T-cell (primary cell): ENCODE results near the gene BSG. TPM values are rescaled to one million over a fixed set of nuclear protein-coding genes. Genes with fewer than 3 reads are reported as not detected.
"Not testable (repeated sequence)": the region's sequence is repeated elsewhere in the genome, so short reads cannot be mapped to it uniquely, and the experiment has no call there.

Experiments
- ATAC-seq, 4 experiments: fragments of 200-7000 bp in 3 of 4; fragments of 150-1000 bp in 1 of 4; cut with Tn5 transposase; replicated peaks in 1 of 4; 1 replicate in 3 of 4; 2 replicates in 1 of 4; pipeline ENCODE4 v1.10.0; 2021; ENCODE audit warnings: moderate library complexity in 3 of 4, mild to moderate bottlenecking in 2 of 4, moderate number of reproducible peaks in 1 of 4
- CTCF ChIA-PET, 2 donors: fragments of 300-600 bp; sonication (Branson Sonifier 250); formaldehyde crosslinking; loops; one replicate each; lab custom pipeline; 2022; ENCODE audit warnings: antibody characterized with exemption in 2 of 2; lab: Charles Lee
- POLR2A ChIA-PET, 2 donors: fragments of 300-600 bp; sonication (Branson Sonifier 250); formaldehyde crosslinking; loops; one replicate each; lab custom pipeline; 2022; ENCODE audit warnings: antibody characterized with exemption in 2 of 2; lab: Charles Lee
- DNase-seq, 35 experiments: peaks; one replicate each; pipeline versions ENCODE4 v3.0.0 to v3.0.0-alpha.2; 2013 to 2023
- H3K27ac ChIP-seq: one replicate; pipeline ENCODE4 v1.5.1; 2013; ENCODE audit warnings: low read length
- H3K27me3 ChIP-seq, 2 experiments: replicated peaks in 1 of 2; 1 replicate in 1 of 2; 2 replicates in 1 of 2; pipeline versions ENCODE4 v1.6.1 to v1.7.0; 2013; ENCODE audit warnings: low read length in 1 of 2, mixed read lengths in 1 of 2; ENCODE audit not compliant: control insufficient read depth in 2 of 2, insufficient read depth in 2 of 2; ENCODE audit errors: extremely low read depth in 1 of 2
- H3K36me3 ChIP-seq, 2 donors: 1 replicate in 1 of 2; 2 replicates in 1 of 2; pipeline versions ENCODE4 v1.6.1 to v1.7.0; 2013; ENCODE audit warnings: low read length in 1 of 2; ENCODE audit not compliant: control insufficient read depth in 2 of 2, insufficient read depth in 1 of 2; ENCODE audit errors: extremely low read depth in 1 of 2
- H3K4me1 ChIP-seq, 2 experiments: 1 replicate in 1 of 2; 2 replicates in 1 of 2; pipeline versions ENCODE4 v1.6.1 to v1.7.0; 2013; ENCODE audit warnings: low read length in 2 of 2, mixed read lengths in 1 of 2; ENCODE audit not compliant: insufficient read depth in 2 of 2, control insufficient read depth in 1 of 2; ENCODE audit errors: extremely low read depth in 1 of 2
- H3K4me3 ChIP-seq, 2 donors: 1 replicate in 1 of 2; 2 replicates in 1 of 2; pipeline versions ENCODE4 v1.5.1 to v1.7.0; 2013; ENCODE audit warnings: mild to moderate bottlenecking in 2 of 2, low read length in 1 of 2, moderate library complexity in 1 of 2; ENCODE audit not compliant: control insufficient read depth in 1 of 2; ENCODE audit errors: extremely low read depth in 1 of 2
- H3K9me3 ChIP-seq: 2 replicates; pipeline ENCODE4 v1.7.0; 2013
- H3K27ac Mint-ChIP-seq, 2 donors: one replicate each; pipeline ENCODE4 v1.8.0; 2020 to 2021; ENCODE audit warnings: mild to moderate bottlenecking in 2 of 2, mixed read lengths in 2 of 2
- H3K27me3 Mint-ChIP-seq, 2 donors: one replicate each; pipeline ENCODE4 v1.8.0; 2021 to 2022; ENCODE audit warnings: mixed read lengths in 2 of 2
- H3K36me3 Mint-ChIP-seq: one replicate; pipeline ENCODE4 v1.8.0; 2021; ENCODE audit warnings: mixed read lengths
- H3K4me1 Mint-ChIP-seq, 3 donors: one replicate each; pipeline ENCODE4 v1.8.0; 2020 to 2022; ENCODE audit warnings: mixed read lengths in 3 of 3, mild to moderate bottlenecking in 1 of 3
- H3K4me3 Mint-ChIP-seq, 3 donors: one replicate each; pipeline ENCODE4 v1.8.0; 2020 to 2022; ENCODE audit warnings: mild to moderate bottlenecking in 3 of 3, mixed read lengths in 3 of 3, moderate library complexity in 3 of 3
- H3K9me3 Mint-ChIP-seq, 3 donors: one replicate each; pipeline ENCODE4 v1.8.0; 2020 to 2022; ENCODE audit warnings: mixed read lengths in 3 of 3
- WGBS: methylation state at CpG from one replicate; pipeline ENCODE4 v1.1.5; 2013; ENCODE audit warnings: missing lambda C conversion rate; ENCODE audit not compliant: insufficient coverage; 5-methylcytosine and 5-hydroxymethylcytosine counted together
- total RNA-seq, 35 experiments: library from RNA in 6 of 35; stranded (reverse) in 6 of 35; fragments of 120-200 nt in 1 of 35; gene quantifications; one replicate each; pipeline versions ENCODE4 v1.2.1 to v1.2.4 and lab custom pipeline; 2013 to 2026

Gene BSG
- total RNA-seq, 5 donors from 2014 or later (not counting 1 experiment from before 2014, with no cell fraction given) = 89.3 to 165 (median 152) TPM

DNA sequence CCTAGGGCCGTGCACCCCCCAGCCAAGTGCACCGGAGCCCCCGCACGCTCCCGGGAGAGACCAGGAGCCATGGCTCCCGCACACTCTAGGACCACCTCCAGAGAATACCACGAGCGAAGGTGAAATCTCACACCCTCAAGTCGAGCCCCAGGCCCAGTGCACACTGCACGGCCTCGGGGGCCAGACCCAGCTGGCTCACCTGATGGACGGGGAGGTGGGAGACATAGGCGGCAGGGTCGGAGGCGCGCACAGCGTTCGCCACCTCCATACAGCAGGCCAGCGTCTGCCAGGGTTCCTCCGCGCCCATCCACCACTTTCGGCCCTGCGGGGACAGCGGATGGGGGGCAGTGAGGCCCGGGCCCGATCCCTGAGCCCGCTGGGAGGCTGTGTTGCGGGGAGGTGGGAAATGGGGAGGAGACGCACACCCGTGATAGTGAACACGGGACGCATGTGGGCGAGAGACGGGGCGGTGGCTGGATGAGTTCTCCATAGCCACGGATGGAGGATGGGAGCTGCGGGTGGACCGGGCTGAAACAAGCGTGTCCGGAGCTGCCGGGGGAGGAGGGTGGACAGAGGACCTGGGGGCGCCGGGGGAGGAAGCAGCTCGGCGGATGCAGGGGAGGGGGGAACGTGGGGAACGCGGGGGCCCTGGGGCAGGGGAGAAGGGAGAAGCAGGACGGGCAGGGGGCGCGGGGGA lies 47.9 kb downstream of the BSG start:
- ChIA-PET POLR2A (no interaction called here), CTCF (no interaction called here)
- H3K27ac ChIP-seq = no peak overlapping the region
- DNase-seq (no peak), ATAC-seq (no peak)
- no peaks in the 10 kb centered on the region for H3K9me3 Mint-ChIP-seq
- peaks cover 15 to 54% of the 10 kb centered on the region in 2 donors for H3K36me3 ChIP-seq
- H3K4me1 Mint-ChIP-seq = peaks cover 0 to 4% (median 4%) of the 10 kb centered on the region in 3 donors
- no peaks in the 10 kb centered on the region for H3K9me3 ChIP-seq
- peaks cover 14% of the 10 kb centered on the region for H3K36me3 Mint-ChIP-seq
- H3K4me1 ChIP-seq = peaks cover 0 to 4% of the 10 kb centered on the region in 2 experiments
- H3K27me3 Mint-ChIP-seq = no peaks in the 10 kb centered on the region
- H3K27ac Mint-ChIP-seq = no peak overlapping the region
- no peaks in the 10 kb centered on the region for H3K27me3 ChIP-seq
- H3K4me3 Mint-ChIP-seq = no peak overlapping the region
- H3K4me3 ChIP-seq = no peak overlapping the region
- 95% methylated on average over 26 of the region's 51 CpGs for WGBS

DNA sequence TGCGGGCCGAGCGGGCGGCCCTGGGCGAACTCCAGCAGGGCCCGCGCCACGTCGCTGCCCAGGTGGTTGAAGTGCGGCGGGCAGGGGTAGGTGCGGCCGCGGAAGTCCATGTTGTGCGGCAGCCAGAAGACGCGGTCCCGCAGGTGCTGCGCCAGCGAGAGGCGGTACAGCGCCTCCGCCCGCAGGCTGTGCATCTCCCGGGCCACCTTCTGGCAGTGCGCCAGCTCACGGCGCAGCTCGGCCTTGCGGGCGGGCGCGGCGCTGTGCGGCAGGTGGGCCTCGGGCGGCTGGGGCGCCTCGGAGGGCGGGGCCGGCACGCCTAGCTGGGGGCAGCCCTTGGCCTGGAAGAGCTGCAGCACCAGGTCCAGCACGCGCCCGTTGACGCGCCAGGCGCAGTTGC lies 48.8 kb downstream of the BSG start:
- peaks cover 15 to 59% of the 10 kb centered on the region in 2 donors for H3K36me3 ChIP-seq
- H3K4me1 Mint-ChIP-seq, POLR2A ChIA-PET, H3K4me3 ChIP-seq, H3K9me3 ChIP-seq, H3K27ac Mint-ChIP-seq, H3K4me3 Mint-ChIP-seq, H3K27me3 Mint-ChIP-seq, CTCF ChIA-PET, H3K27me3 ChIP-seq, DNase-seq, H3K27ac ChIP-seq, H3K9me3 Mint-ChIP-seq, ATAC-seq, H3K4me1 ChIP-seq: not testable (repeated sequence)
- WGBS = 98% methylated on average over 35 of the region's 48 CpGs
- H3K36me3 Mint-ChIP-seq = peaks cover 15% of the 10 kb centered on the region

DNA sequence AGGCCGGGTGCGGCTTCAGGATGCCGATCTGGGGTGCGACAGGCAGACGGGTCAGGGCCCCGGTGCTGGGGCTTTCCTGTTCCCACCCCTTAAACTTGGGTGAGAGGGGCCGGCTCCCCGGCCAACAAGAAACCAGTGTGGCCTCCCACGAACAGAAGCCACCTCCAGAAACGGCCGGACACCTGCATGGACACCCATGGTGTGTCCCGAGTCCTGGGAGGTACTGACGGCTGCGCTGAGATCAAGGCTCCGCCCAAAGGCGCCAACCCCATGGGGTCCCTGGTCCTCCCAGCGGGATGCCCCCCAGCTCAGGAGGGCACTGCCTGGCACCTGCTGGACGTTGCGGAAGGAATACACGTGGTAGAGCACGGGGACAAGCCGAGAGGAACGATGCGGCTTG lies 49.4 kb downstream of the BSG start:
- Mint-ChIP-seq H3K4me1 (peaks cover 0 to under 1% (median under 1%) of the 10 kb centered on the region in 3 donors), H3K36me3 (peaks cover 16% of the 10 kb centered on the region)
- H3K36me3 ChIP-seq = peaks cover 15 to 59% of the 10 kb centered on the region in 2 donors

DNA sequence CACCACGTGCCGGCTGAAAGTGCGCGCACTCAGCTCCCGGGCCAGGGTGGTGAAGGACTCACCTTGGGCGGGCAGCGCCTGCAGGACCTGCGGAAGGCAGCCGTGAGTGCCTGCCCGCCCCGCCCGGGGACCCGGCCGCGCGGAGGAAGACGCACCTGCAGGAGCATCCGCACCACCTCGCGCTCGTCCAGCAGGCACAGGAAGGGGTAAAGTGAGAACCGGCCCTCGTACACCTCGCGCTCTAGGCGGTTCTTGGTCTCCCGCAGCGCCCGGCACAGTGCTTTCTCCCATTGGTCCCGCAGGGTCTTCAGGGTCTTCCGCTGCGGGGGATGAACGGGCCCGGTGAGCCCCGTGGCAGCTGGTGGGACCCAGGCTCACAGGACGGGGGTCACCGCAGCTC lies 50.3 kb downstream of the BSG start:
- ATAC-seq (no peak), DNase-seq (no peak)
- H3K36me3 Mint-ChIP-seq = peaks cover 17% of the 10 kb centered on the region
- peaks cover 0 to 2% (median 2%) of the 10 kb centered on the region in 3 donors for H3K4me1 Mint-ChIP-seq
- POLR2A ChIA-PET = interaction anchor here in 1 of 2 donors (0.6 kb wide), 1 partner anchor 10 kb away, joined by 5 read pairs; no protein-coding TSS in a partner anchor
- Histone ChIP-seq H3K27me3 (no peaks in the 10 kb centered on the region), H3K9me3 (no peaks in the 10 kb centered on the region), H3K4me1 (no peaks in the 10 kb centered on the region), H3K36me3 (peaks cover 15 to 55% of the 10 kb centered on the region in 2 donors), H3K4me3 (no peak overlapping the region), H3K27ac (no peak overlapping the region)
- CTCF ChIA-PET = no interaction called here
- WGBS = 95% methylated on average over 35 of the region's 37 CpGs
- no peaks in the 10 kb centered on the region for H3K9me3 Mint-ChIP-seq
- H3K27me3 Mint-ChIP-seq = no peaks in the 10 kb centered on the region
- H3K4me3 Mint-ChIP-seq = no peak overlapping the region
- H3K27ac Mint-ChIP-seq = no peak overlapping the region

More for the DNA sequence above, 49.4 kb downstream of the BSG start:
- Histone ChIP-seq H3K4me3 (no peak overlapping the region), H3K4me1 (no peaks in the 10 kb centered on the region), H3K27ac (no peak overlapping the region), H3K27me3 (no peaks in the 10 kb centered on the region), H3K9me3 (no peaks in the 10 kb centered on the region)
- Mint-ChIP-seq H3K9me3 (no peaks in the 10 kb centered on the region), H3K27me3 (no peaks in the 10 kb centered on the region), H3K4me3 (no peak overlapping the region), H3K27ac (no peak overlapping the region)
- 94% methylated on average over 24 of the region's 24 CpGs for WGBS
- CTCF ChIA-PET = no interaction called here
- DNase-seq = no peak
- no peak for ATAC-seq
- POLR2A ChIA-PET = no interaction called here

DNA sequence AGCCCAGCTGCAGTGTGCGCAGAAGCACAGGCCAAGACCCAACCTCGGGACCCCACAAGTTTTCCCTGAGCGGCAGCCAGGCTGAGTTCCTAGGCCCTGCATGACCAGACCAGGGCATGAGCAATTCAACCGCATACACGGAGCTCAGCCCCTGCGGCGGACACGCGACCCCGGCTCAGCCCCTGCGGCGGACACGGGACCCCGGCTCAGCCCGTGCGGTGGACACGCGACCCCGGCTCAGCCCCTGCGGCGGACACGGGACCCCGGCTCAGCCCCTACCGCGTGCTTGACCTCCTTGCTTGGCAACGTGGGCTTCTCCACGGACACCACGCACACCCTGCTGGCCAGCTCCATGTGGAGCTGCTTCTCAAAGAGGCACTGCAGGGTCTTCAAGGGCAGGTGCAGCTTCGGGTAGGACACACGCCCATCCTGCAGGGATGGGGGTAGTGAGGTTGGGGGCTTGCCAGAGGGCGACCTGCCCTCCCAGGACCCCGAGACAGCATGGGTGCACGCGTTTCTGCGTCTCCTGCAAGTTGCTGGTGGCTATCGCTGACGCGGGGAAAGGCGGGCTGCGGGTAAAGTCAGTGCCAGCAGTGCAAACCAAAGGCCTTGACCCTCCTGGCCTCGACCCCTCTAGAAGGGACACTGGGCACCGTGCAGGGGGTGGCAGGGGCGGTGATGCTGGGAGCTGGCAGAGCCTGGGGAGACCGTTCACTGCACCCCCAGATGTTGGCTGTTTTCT lies 51.0 kb downstream of the BSG start:
- H3K4me1 Mint-ChIP-seq = peaks cover 0 to 2% (median 2%) of the 10 kb centered on the region in 3 donors

DNA sequence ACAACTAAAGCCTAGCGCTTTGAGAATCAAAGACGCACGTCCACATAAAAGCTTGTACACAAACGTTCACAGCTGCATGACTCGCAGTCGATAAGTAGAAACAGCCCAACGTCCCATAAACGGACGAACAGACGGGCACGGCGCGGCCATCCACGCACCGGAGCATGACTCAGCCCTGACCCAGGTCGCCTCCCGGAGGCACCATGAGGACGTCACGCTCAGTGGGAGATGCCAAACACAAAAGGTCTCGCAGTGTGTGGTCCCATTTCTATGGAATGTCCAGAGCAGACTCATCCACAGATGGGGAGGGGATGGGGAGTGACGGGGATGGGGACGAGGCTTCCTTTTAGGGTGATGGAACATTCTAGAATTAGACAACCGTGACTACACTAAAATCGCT lies 51.6 kb downstream of the BSG start:
- Mint-ChIP-seq H3K27ac (no peak overlapping the region), H3K4me3 (no peak overlapping the region)

More for the DNA sequence above, 51.0 kb downstream of the BSG start:
- CTCF ChIA-PET = no interaction called here
- H3K4me3 Mint-ChIP-seq = no peak overlapping the region
- H3K9me3 Mint-ChIP-seq = no peaks in the 10 kb centered on the region
- 96% methylated on average over 41 of the region's 44 CpGs for WGBS
- H3K27me3 Mint-ChIP-seq = no peaks in the 10 kb centered on the region
- H3K4me3 ChIP-seq = no peak overlapping the region
- no peaks in the 10 kb centered on the region for H3K4me1 ChIP-seq
- H3K27ac Mint-ChIP-seq = no peak overlapping the region
- H3K36me3 Mint-ChIP-seq = peaks cover 21% of the 10 kb centered on the region
- no peaks in the 10 kb centered on the region for H3K27me3 ChIP-seq
- H3K9me3 ChIP-seq = no peaks in the 10 kb centered on the region
- no peak overlapping the region for H3K27ac ChIP-seq
- DNase-seq = no peak
- peaks cover 13 to 56% of the 10 kb centered on the region in 2 donors for H3K36me3 ChIP-seq
- ATAC-seq = no peak
- POLR2A ChIA-PET = interaction anchor here in 1 of 2 donors (0.6 kb wide), 1 partner anchor 11 kb away, joined by 5 read pairs; no protein-coding TSS in a partner anchor

More for the DNA sequence above, 51.6 kb downstream of the BSG start:
- POLR2A ChIA-PET = no interaction called here
- Histone ChIP-seq H3K4me1 (no peaks in the 10 kb centered on the region), H3K9me3 (no peaks in the 10 kb centered on the region), H3K27me3 (no peaks in the 10 kb centered on the region), H3K4me3 (no peak overlapping the region), H3K36me3 (peaks cover 15 to 57% of the 10 kb centered on the region in 2 donors), H3K27ac (no peak overlapping the region)
- peaks cover 21% of the 10 kb centered on the region for H3K36me3 Mint-ChIP-seq
- no peaks in the 10 kb centered on the region for H3K27me3 Mint-ChIP-seq
- no peaks in the 10 kb centered on the region for H3K9me3 Mint-ChIP-seq
- ATAC-seq = no peak
- WGBS = 91% methylated on average over 16 of the region's 24 CpGs
- no peak for DNase-seq
- H3K4me1 Mint-ChIP-seq = peaks cover 4 to 6% (median 4%) of the 10 kb centered on the region in 3 donors
- CTCF ChIA-PET = no interaction called here
